ENCODE data around the gene SMURF1. TPM values are rescaled to one million over a fixed set of nuclear protein-coding genes. Genes with fewer than 3 reads are reported as not detected.

Gene SMURF1
- total RNA-seq: 35.0 TPM
- long read RNA-seq, full-length matches to known transcripts: 9 of 55 reads
- long read RNA-seq, partial matches to known transcripts: 19 of 55 reads
- long read RNA-seq, other reads (novel, unspliced or antisense): 27 of 55 reads

DNA sequence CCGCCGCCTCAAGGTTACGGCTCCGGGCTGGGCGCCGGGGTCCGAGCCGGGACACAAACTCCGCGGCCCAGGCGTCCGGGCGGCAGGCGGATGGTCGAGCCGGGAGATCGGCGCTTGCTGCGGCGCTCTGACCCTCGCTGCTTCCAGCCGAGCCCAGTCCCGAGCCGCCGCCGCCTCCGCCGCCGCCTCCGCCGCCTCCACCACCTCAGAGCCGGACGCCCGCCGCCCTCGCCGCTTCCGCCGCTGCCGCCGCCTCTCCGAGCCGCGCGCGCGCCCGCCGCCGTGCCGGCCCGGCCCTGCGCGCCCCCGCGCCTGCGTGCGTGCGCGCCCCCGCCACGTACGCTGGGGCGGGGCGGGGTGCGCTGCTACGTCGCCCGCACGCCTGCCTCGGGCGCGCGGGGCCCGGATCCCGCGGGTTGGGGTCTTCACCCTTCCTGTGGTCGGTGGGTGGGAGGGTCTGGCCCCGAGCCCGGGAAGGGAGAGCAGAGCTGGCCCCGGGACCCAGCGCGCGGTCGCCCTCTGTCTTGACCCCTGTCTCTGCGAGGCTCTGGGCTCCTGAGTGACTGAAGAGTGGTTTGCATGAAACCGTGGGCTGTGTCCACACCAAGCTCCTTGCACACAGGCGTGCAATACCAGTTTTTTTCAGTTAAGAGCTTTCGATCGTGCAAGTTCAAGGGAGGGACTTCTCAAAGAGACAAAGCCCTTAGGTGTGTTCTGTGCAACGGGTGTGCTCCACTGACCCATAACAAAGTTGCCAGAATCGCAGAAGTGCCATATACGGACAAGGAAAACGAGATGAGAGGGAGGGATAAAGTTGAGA is at the start of gene SMURF1:
Gene SMURF1, minus strand, starts transcription at position 256 of the 820 bp plus-strand sequence. CDS start 328 bp downstream, outside the sequence.
- no peaks in the 10 kb centered on the region for H3K36me3 ChIP-seq
- TF ChIP-seq, protein P1, sequence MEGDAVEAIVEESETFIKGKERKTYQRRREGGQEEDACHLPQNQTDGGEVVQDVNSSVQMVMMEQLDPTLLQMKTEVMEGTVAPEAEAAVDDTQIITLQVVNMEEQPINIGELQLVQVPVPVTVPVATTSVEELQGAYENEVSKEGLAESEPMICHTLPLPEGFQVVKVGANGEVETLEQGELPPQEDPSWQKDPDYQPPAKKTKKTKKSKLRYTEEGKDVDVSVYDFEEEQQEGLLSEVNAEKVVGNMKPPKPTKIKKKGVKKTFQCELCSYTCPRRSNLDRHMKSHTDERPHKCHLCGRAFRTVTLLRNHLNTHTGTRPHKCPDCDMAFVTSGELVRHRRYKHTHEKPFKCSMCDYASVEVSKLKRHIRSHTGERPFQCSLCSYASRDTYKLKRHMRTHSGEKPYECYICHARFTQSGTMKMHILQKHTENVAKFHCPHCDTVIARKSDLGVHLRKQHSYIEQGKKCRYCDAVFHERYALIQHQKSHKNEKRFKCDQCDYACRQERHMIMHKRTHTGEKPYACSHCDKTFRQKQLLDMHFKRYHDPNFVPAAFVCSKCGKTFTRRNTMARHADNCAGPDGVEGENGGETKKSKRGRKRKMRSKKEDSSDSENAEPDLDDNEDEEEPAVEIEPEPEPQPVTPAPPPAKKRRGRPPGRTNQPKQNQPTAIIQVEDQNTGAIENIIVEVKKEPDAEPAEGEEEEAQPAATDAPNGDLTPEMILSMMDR (IDR thresholded peaks at IDR 0.05): no peak
- peak within 1 kb of the TSS; percentile 93 for H3K27ac ChIP-seq
- H3K4me3 ChIP-seq: peak within 1 kb of the TSS; percentile 88
- H3K9me3 ChIP-seq: no peaks in the 10 kb centered on the region
- H3K27me3 ChIP-seq: no peaks in the 10 kb centered on the region
- H3K4me1 ChIP-seq: peaks cover 33% of the 10 kb centered on the region
- peak; percentile 72 for ATAC-seq
- intact Hi-C loops (cut with DNase I): no loop called here
- peak; percentile 89 for DNase-seq

DNA sequence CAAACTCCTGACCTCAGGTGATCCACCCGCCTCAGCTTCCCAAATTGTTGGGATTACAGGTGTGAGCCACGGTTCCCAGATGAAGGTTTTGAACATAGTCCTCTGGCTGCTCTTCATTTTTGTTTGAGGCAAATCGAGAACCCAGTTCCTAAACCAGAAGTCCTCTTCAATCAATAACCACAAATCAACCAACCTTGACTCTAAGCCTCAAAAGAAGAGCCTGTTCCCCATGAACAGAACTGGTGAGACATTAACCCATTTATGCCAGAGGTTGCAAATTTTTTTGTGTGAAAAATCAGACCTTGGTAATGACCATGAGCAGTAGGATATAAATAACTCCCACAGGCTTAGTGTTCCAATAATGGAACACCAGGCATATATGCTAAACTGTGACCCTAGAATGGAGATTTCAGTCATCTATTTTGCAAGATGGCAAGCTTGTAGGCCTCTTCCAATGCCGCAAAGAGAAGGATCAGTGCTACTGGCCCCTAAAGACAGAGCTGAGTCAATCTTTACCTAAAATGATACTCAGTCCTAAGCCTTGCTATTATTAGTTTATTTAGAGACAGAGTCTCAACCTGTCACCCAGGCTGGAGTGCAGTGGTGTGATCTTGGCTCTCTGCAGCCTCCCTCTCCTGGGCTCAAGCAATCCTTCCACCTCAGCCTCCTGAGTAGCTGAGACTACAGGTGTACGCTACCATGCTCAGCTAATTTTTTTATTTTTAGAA is 48.1 kb upstream of the SMURF1 start:
- Histone ChIP-seq H3K27me3 (no peaks in the 10 kb centered on the region), H3K27ac (no peak overlapping the region), H3K36me3 (no peaks in the 10 kb centered on the region), H3K4me3 (no peak overlapping the region), H3K9me3 (no peaks in the 10 kb centered on the region), H3K4me1 (no peaks in the 10 kb centered on the region)
- TF ChIP-seq, protein P1 (IDR thresholded peaks at IDR 0.05): no peak
- ATAC-seq: no peak
- intact Hi-C loops (cut with DNase I): no loop called here
- no peak for DNase-seq

DNA sequence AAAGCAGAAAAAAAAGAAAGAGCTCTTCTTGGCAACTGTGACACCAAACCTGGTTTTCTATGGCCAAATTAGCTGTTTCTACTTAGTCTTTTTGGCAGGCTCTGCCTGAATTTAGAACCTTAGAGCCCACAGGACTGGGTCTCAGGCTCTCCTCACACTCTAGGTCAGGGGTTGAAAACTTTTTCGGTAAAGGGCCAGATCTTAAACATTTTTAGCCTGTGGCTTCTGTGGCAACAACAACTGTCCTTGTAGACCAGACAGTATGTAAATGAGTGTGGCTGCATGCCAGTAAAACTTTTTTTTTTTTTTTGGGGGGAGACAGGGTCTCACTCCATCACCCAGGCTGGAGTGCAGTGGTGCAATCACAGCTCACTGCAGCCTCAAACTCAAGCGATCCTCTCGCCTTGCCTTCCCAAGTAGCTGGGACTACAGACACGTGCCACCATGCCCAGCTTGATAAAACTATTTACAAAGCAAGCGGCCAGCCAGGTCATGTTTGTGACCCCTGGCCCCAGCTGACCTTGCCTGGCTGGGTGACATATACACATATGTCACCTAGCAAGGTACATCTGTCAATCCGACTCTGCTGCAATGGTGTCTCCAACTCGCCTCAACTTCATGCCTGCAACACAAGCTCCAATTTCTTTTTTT is 46.6 kb upstream of the SMURF1 start:
- no peak overlapping the region for H3K27ac ChIP-seq
- TF ChIP-seq, protein P1 (IDR thresholded peaks at IDR 0.05): no peak
- DNase-seq: no peak
- no peak for ATAC-seq
- H3K4me1 ChIP-seq: no peaks in the 10 kb centered on the region
- intact Hi-C loops (cut with DNase I): no loop called here
- H3K9me3 ChIP-seq: no peaks in the 10 kb centered on the region
- H3K4me3 ChIP-seq: no peak overlapping the region
- no peaks in the 10 kb centered on the region for H3K27me3 ChIP-seq
- H3K36me3 ChIP-seq: no peaks in the 10 kb centered on the region

DNA sequence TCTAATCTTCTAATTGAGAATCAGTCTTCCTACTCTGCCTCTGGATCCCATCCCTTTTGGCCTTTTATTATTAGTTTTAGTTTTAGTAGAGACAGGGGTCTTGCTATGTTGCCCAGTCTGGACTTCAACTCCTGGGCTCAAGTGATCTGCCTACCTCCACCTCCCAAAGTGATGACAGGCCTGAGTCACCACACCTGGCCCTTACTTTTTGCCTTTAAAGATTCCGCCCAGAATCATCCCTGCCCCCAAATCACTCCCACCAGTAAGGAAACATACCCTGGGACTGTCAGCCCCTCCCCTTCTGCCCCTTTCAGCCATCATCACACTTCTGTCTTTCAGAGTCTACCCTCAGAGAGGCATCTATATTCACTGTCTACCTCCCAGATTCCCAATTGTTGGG is 45.3 kb upstream of the SMURF1 start:
- H3K9me3 ChIP-seq: no peaks in the 10 kb centered on the region
- H3K36me3 ChIP-seq: no peaks in the 10 kb centered on the region
- H3K4me1 ChIP-seq: no peaks in the 10 kb centered on the region
- TF ChIP-seq, protein P1 (IDR thresholded peaks at IDR 0.05): no peak
- no peak for ATAC-seq
- intact Hi-C loops (cut with DNase I): no loop called here
- H3K27me3 ChIP-seq: no peaks in the 10 kb centered on the region
- H3K27ac ChIP-seq: no peak overlapping the region
- no peak overlapping the region for H3K4me3 ChIP-seq
- no peak for DNase-seq

DNA sequence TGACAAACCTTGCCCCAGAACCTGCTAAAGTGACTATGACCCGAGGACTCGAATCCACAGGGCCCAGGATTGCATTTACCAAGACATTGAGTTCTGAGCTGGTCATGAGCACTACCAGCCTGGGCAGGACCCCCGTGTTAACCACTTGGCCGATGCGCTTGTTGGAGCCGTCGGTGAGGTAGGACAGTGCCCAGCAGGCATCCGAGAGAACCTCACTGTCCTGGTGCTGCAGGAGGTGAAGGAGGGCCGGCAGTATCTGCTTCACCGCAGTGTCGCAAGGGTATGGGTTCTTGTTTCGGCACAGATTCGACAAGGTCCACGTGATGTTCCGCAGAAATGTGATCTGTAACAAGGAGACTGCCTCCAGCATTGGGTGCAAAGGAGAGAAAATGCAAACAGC is 44.3 kb upstream of the SMURF1 start:
- no peak overlapping the region for H3K27ac ChIP-seq
- ATAC-seq (no peak), DNase-seq (no peak)
- TF ChIP-seq, protein P1 (IDR thresholded peaks at IDR 0.05): no peak
- no peak overlapping the region for H3K4me3 ChIP-seq
- intact Hi-C loops (cut with DNase I): no loop called here
- H3K36me3 ChIP-seq: no peaks in the 10 kb centered on the region
- H3K4me1 ChIP-seq: no peaks in the 10 kb centered on the region
- no peaks in the 10 kb centered on the region for H3K27me3 ChIP-seq
- no peaks in the 10 kb centered on the region for H3K9me3 ChIP-seq
